NCI-H128 (cell line): Measurements from ENCODE around the gene EGFL7.

Experiments
- DNase-seq: peaks from one replicate; lab custom pipeline; 2025; ENCODE audit not compliant: unreplicated experiment; lab: John Stamatoyannopoulos, UW

The EGFL7 gene

GRCh38 chr9:136714096-136714892, 51.6 kb downstream of the EGFL7 start:
- DNase-seq, result no peak

- DNase-seq, result no peak
These were observed 52.2 kb downstream of the EGFL7 start for GRCh38 chr9:136714893-136715274.

GRCh38 chr9:136717399-136717798, 54.7 kb downstream of the EGFL7 start:
- DNase-seq, result no peak

GRCh38 chr9:136718345-136719194, 55.9 kb downstream of the EGFL7 start:
- no peak for DNase-seq

- no peak for DNase-seq
These were observed 56.6 kb downstream of the EGFL7 start for GRCh38 chr9:136719195-136719880.

- no peak for DNase-seq
These were observed 57.7 kb downstream of the EGFL7 start for GRCh38 chr9:136720251-136720897.

- no peak for DNase-seq
These were observed 58.2 kb downstream of the EGFL7 start for GRCh38 chr9:136720898-136721338.

GRCh38 chr9:136721339-136722092, 58.8 kb downstream of the EGFL7 start:
- DNase-seq, result no peak
